OCI-LY1 (cell line): ENCODE results near the gene SERPINB1.

Source experiments
- H2AFZ ChIP-seq: fragments of 200-600 bp; sonication (generic), shearing (Covaris generic); 2 replicates; pipeline ENCODE4 v1.6.0; 2014; ENCODE audit warnings: antibody characterized with exemption, mild to moderate bottlenecking, low read length
- H3F3A ChIP-seq: fragments of 200-600 bp; sonication (generic), shearing (Covaris generic); 2 replicates; pipeline ENCODE4 v1.6.0; 2014; ENCODE audit warnings: mild to moderate bottlenecking, antibody characterized with exemption, low read length, moderate library complexity; ENCODE audit not compliant: insufficient read depth
- H3K27ac ChIP-seq: fragments of 200-600 bp; sonication (generic); 2 replicates; pipeline ENCODE4 v1.5.1; 2014; ENCODE audit warnings: low read length, mixed run types, mild to moderate bottlenecking, low read depth; ENCODE audit not compliant: poor library complexity, severe bottlenecking
- H3K27me3 ChIP-seq: fragments of 200-600 bp; sonication (generic); 2 replicates; pipeline ENCODE4 v1.6.0; 2014; ENCODE audit warnings: antibody characterized with exemption, mild to moderate bottlenecking, low read length, moderate library complexity; ENCODE audit not compliant: insufficient read depth
- H3K36me3 ChIP-seq: fragments of 200-600 bp; sonication (generic); 2 replicates; pipeline ENCODE4 v1.6.1; 2014; ENCODE audit warnings: mild to moderate bottlenecking, antibody characterized with exemption, low read length, moderate library complexity, mixed read lengths; ENCODE audit not compliant: insufficient read depth
- H3K4me1 ChIP-seq: fragments of 200-600 bp; sonication (generic); 2 replicates; pipeline ENCODE4 v1.5.1; 2014; ENCODE audit warnings: mild to moderate bottlenecking, low read length, moderate library complexity; ENCODE audit not compliant: insufficient read depth, severe bottlenecking
- H3K4me2 ChIP-seq: fragments of 200-600 bp; sonication (generic), shearing (Covaris generic); 2 replicates; pipeline ENCODE4 v1.6.1; 2014; ENCODE audit warnings: low read length
- H3K4me3 ChIP-seq: fragments of 200-600 bp; sonication (generic); 2 replicates; pipeline ENCODE4 v1.5.1; 2014; ENCODE audit warnings: low read length, low read depth, mild to moderate bottlenecking, mixed read lengths; ENCODE audit not compliant: poor library complexity, severe bottlenecking
- H3K79me2 ChIP-seq: fragments of 200-600 bp; shearing (Covaris generic); 2 replicates; pipeline ENCODE4 v1.6.1; 2016; ENCODE audit warnings: mixed run types, low read length, mixed read lengths; ENCODE audit not compliant: insufficient read depth
- H3K9ac ChIP-seq: fragments of 200-600 bp; sonication (generic), shearing (Covaris generic); 2 replicates; pipeline ENCODE4 v1.6.1; 2014; ENCODE audit warnings: mild to moderate bottlenecking, low read length, mixed read lengths
- H3K9me2 ChIP-seq: fragments of 200-600 bp; sonication (generic), shearing (Covaris generic); 2 replicates; pipeline ENCODE4 v1.6.1; 2014; ENCODE audit warnings: low read depth, mild to moderate bottlenecking, low read length, mixed read lengths
- H3K9me3 ChIP-seq: fragments of 200-600 bp; shearing (Covaris generic); 2 replicates; pipeline ENCODE4 v1.6.1; 2014; ENCODE audit warnings: low read length, mixed read lengths
- H4K20me1 ChIP-seq: fragments of 200-600 bp; sonication (generic), shearing (Covaris generic); 2 replicates; pipeline ENCODE4 v1.6.0; 2016; ENCODE audit warnings: mild to moderate bottlenecking, low read length; ENCODE audit not compliant: insufficient read depth
- EZH2 ChIP-seq: fragments of 200-600 bp; sonication (generic), shearing (Covaris generic); IDR thresholded peaks from 2 replicates; pipeline ENCODE4 v1.8.0; 2017; ENCODE audit warnings: borderline replicate concordance, mixed run types, mild to moderate bottlenecking, antibody characterized with exemption, low read length, moderate library complexity, mixed read lengths
- TF ChIP-seq, protein P1 (sequence below): fragments of 200-600 bp; sonication (generic), shearing (Covaris generic); IDR thresholded peaks from 2 replicates; pipeline ENCODE4 v1.5.1; 2017; ENCODE audit warnings: mild to moderate bottlenecking, antibody characterized with exemption, low read length, moderate library complexity, mixed read lengths

The SERPINB1 gene

DNA sequence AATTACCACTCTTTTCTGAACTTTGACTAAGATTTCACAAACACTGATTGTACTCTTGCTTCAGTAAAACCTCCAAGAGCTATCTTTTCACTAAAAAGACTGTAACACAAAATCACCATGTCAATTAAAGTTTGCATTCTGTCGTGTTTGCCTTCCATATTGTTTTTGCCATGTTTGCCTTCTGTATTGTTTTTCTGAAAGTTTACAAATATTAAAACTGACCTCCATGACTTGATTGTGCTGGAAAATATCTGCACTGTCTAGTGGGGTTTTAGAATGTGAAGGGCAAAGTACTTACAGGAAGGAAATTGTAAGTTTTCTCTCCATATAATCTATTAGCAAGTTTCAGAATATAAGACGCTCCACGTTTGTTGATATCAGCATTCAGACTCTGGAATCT is 3.4 kb downstream of the SERPINB1 start:
- Histone ChIP-seq H3K79me2 (no peaks in the 10 kb centered on the region), H4K20me1 (no peaks in the 10 kb centered on the region), H3K36me3 (peaks cover 51% of the 10 kb centered on the region), H3K27me3 (no peaks in the 10 kb centered on the region), H3K9me3 (no peaks in the 10 kb centered on the region), H3K4me3 (no peak overlapping the region), H3K9me2 (no peaks in the 10 kb centered on the region), H3K27ac (no peak overlapping the region), H3K4me1 (peaks cover 43% of the 10 kb centered on the region), H3K4me2 (no peak overlapping the region), H2AFZ (no peak overlapping the region), H3F3A (0 out of 2 replicates have a peak, but pooled peaks cover 3% of the 10 kb centered on the region), H3K9ac (no peak overlapping the region)
- TF ChIP-seq, protein P1, sequence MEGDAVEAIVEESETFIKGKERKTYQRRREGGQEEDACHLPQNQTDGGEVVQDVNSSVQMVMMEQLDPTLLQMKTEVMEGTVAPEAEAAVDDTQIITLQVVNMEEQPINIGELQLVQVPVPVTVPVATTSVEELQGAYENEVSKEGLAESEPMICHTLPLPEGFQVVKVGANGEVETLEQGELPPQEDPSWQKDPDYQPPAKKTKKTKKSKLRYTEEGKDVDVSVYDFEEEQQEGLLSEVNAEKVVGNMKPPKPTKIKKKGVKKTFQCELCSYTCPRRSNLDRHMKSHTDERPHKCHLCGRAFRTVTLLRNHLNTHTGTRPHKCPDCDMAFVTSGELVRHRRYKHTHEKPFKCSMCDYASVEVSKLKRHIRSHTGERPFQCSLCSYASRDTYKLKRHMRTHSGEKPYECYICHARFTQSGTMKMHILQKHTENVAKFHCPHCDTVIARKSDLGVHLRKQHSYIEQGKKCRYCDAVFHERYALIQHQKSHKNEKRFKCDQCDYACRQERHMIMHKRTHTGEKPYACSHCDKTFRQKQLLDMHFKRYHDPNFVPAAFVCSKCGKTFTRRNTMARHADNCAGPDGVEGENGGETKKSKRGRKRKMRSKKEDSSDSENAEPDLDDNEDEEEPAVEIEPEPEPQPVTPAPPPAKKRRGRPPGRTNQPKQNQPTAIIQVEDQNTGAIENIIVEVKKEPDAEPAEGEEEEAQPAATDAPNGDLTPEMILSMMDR: no peak
- no peak for TF ChIP-seq EZH2

GRCh38 chr6:2834262-2834661 is 7.4 kb downstream of the SERPINB1 start:
- Histone ChIP-seq H3K27me3 (no peaks in the 10 kb centered on the region), H3F3A (0 out of 2 replicates have a peak, but pooled peaks cover 2% of the 10 kb centered on the region), H3K79me2 (no peaks in the 10 kb centered on the region), H3K9me2 (no peaks in the 10 kb centered on the region), H3K4me2 (no peak overlapping the region), H3K9ac (no peak overlapping the region), H3K4me1 (peaks cover 4% of the 10 kb centered on the region), H3K27ac (no peak overlapping the region), H4K20me1 (no peaks in the 10 kb centered on the region), H2AFZ (no peak overlapping the region), H3K9me3 (no peaks in the 10 kb centered on the region), H3K36me3 (peaks cover 55% of the 10 kb centered on the region), H3K4me3 (no peak overlapping the region)
- TF ChIP-seq, protein P1: no peak
- no peak for TF ChIP-seq EZH2

DNA sequence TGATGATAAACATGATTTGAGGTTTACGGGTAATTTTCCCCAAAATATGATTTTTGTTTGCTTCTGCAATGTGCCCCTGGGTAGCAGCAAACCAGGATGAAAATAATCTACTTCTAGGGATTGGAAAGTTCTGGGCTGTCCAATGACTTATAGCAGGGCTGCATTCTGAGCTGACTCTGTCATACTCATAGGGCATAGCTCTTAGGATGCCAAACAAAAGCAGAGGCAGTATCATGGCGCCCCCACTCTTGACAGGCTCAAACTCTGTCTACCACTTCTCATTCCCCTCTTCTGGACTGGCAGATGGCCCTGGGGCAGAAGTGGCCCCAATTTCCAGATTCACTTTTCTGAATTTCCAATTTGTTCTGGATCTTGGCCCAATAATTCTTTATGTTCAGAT is 10.3 kb downstream of the SERPINB1 start:
- TF ChIP-seq, protein P1: no peak
- TF ChIP-seq EZH2: no peak

More for the DNA sequence above, 10.3 kb downstream of the SERPINB1 start:
- Histone ChIP-seq H3K4me3 (no peak overlapping the region), H3K79me2 (no peaks in the 10 kb centered on the region), H3F3A (no peaks in the 10 kb centered on the region), H2AFZ (no peak overlapping the region), H3K9me3 (no peaks in the 10 kb centered on the region), H4K20me1 (no peaks in the 10 kb centered on the region), H3K4me1 (no peaks in the 10 kb centered on the region), H3K4me2 (no peak overlapping the region), H3K9ac (no peak overlapping the region), H3K9me2 (no peaks in the 10 kb centered on the region), H3K27me3 (no peaks in the 10 kb centered on the region), H3K27ac (no peak overlapping the region), H3K36me3 (peaks cover 34% of the 10 kb centered on the region)
